T-helper 2 cell treated with Interferon-gamma antibody and Interleukin-4, amounts not matched to agents 100 ng/mL and 5 ng/mL, for 36 hours (primary cell): ENCODE measurements around the gene PKDREJ. TPM values are rescaled to one million over a fixed set of nuclear protein-coding genes. Genes with fewer than 3 reads are reported as not detected.

Experiments
- intact Hi-C: fragments of 100-400 bp; cut with micrococcal nuclease; formaldehyde crosslinking; loops from one replicate; pipeline ENCODE4 v1.15.1; 2023
- total RNA-seq: library from RNA; stranded (reverse); gene quantifications from 2 replicates; pipeline ENCODE4 v1.2.3, GENCODE V29; 2022

Gene PKDREJ
- total RNA-seq, 1 donor from 2014 or later = not detected

DNA sequence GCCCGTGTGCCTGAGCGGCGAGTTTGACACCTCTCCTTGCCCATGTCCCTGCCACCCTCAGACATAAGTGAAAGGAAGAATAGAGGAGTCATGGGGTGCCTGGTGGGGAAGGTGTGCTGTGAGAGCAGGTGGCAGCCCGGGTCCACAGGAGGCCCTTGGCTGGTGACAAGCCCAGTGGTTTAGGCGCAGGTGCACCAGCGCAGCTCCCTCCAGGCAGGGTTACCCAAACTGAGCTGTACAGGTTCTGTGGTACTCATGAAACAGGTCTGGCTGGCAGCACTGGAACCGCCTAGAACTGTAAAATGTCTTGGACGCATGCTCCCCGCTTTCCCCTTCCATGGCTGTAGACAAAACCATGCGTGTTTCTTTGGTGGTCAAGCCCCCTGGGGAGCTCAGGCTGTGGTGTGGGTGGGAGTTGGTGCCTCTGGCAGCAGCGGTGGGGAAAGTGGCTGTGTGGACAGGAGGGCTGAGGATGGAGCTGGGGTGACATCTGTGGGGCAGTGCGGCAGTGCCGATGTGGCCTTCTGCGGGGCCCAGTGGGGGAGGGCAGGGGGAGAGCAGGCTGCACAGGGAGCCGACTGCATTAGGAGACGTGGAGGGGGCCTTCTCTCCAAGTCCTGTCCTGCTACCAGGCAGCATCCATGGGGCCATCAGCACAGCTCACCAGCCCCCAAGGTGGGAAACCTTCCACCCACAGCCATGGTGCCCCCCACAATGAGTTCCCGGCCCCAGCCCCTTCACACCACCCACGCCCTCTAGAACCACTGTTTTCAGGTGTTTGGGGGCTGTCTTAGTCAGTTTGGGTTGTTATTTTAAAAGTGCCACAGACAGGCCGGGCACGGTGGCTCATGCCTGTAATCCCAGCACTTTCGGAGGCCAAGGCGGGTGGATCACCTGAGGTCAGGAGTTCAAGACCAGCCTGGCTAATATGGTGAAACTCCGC is 28.0 kb upstream of the PKDREJ start:
- intact Hi-C loops = loop anchor here (10.0 kb wide), 1 partner anchor 976 kb away; no protein-coding TSS in a partner anchor

DNA sequence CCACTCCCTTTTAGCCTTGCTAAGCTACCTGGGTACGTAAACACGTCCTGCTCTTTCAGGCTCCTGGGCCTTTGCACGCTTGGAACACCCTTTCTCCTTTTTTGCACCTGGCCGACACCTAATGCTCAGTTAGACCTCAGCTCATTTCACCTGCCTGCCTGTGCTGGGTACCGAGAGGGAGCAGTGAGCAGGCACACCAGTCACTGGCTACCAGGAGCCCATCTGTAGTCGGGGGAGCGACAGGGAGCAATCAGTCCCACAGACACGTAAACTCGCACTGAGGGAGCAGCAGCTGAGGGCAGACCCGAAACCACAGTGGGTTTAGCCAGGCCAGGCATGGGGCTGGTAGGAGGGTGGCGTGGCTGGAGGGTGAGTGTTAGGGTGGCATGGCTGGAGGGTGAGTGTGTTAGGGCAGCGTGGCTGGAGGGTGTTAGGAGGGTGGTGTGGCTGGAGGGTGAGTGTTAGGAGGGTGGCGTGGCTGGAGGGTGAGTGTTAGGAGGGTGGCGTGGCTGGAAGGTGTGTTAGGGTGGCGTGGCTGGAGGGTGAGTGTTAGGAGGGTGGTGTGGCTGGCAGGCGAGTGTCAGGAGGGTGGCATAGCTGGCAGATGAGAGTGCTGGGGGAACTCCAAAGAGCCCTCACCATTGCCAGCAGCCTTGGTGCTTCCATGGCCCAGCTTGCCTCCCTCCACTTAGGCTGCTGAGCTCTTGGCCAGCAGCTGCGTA is 27.1 kb upstream of the PKDREJ start:
- intact Hi-C loops = loop anchor here (10.0 kb wide), 1 partner anchor 975 kb away; no protein-coding TSS in a partner anchor

DNA sequence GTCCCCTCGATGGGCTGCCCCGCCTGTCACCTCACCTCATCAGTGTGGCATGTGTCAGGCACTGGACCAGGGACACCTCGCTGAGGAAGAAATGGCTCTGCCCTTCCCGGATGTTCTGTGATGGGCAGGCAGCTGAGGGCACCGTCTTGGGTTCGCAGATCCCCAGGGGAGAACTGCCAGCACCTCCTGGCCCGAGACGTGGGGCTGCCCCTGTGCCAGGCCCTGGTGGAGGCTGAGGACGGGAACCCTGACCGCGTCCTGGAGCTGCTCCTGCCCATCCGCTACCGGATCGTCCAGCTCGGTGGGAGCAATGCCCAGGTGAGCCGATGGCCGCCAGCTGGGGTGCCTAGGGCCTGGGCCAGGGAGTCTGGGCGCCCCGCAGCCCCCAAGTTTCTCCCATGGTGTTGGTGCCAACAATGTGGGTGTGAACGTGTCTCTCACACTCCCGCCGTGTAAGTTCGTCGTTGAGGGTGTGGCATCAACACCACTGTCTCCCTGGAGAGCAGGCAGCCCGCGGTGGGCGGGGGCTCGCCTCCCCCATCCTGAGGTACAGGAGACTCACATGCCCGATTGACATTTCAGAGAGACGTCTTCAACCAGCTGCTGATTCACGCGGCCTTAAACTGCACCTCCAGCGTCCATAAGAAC is 26.2 kb upstream of the PKDREJ start:
- intact Hi-C loops = no loop called here

DNA sequence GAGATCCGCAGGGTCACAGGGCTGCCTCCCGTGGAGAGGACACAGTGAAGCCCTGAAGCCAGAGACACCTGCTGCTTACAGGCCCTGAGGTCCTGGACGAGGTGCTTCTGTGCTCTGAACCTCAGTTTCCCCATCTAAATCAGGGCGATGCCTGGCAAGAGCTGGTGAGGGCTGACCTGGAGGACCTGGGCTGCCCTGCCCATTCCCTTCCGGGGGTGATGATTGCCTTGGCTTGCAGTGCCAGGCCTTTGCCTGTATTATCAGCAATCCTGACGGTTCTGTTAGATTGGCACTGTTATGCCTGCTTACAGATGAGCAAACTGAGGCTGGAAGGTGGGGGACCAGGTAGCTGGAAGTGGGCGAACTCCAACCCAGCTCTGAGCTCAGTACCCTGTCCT is 25.7 kb upstream of the PKDREJ start:
- intact Hi-C loops = no loop called here

DNA sequence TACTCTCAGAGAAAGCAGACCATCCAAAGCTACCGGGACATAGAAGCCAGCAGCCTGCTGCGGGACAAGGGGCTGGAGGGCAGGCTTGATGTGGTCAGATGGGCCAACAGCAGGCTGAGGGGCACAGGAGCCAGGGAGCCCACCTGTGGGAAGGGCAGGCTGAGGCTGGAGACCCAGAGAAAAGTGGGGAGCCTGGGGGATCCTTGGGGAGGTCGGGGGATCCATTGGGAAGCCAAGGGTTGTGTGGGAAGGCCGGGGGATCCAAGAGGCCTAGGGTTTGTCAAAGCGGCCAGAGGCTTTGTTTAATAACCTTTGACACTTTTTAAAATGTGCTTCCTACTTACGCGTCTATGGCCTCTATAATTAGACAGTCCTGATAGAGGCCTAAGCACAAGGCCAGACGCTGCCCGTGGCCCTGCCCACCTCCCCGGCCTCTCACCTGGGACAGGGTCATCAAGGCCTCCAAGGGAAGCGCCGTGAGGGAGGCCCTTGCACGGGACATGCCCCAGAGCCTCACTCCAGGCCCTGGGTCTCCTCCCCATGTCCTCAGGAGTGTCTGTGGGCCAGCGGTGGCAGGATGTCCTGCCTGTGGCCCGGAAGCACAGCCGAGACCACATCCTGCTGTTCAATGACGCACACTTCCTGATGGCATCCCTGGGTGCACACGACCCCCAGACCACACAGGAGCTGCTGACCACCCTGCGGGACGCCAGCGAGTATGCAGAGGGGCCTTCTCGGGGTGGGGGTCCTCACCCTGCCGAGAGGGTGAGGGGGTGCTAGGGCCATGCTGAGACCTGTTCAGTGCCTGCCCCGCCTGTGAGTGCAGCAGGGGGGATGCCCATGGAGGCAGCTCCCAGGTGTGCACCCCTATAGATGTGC is 25.0 kb upstream of the PKDREJ start:
- intact Hi-C loops = no loop called here

DNA sequence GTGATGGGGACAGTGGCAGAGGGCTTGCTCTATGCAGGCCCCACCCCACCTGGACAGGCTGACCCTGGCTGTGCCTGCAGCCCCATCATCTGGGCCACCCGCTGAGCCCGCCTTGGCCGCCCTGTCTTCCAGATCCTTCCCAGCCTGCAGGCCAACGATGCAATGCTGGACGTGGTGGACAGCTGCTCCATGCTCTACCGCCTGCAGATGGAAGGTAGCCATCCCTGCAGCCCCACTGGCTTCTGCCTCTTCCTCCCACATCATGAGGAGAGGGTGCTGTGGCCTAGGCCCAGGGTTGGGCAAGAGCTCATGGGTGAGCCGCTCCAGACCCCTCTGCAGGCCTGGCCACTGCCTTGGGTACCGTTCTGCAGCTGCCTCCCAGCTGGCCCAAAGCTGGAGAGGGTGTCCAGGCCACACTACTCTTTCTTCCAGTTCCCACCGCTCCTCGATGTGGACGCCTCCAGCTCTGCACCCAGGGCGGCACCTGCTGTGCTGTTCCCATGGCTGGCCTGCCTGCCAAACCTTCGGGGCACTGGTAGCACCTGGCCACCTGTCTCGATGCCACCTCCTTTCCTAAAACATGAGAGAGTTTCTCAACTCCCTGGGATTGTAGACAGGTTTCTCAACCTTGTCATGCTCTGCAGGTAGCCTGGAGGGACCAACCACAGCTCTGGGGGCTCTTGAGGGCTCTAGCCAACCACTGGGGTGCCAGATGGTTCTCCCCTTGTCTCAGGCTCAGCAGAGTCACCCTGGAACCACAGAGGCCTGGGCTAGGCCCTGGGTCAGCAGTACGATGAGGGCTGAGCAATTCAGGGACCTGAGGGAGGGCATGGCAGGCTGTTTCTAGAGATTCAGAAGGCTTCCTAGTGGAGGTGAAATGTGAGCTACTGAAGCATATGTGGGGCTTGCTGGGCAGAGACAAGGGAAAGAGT is 24.1 kb upstream of the PKDREJ start:
- intact Hi-C loops = no loop called here

DNA sequence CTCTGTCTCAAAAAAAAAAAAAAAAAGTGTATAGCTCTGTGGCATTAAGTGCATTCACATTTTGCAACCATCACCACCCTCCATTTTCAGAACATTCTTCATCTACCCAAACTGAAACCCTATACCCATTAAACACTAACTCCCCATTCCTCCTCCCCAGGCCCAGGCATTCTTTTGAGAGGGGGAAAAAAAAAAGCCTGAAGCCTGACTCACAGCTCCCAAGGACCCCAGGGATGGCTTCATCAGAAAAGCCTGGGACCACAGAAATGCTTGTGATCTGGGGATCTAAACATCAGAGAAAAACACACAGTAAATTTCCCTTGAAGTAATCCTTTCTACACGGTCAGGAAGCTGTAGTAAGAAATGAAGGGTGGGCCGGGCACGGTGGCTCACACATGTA is 22.9 kb upstream of the PKDREJ start:
- intact Hi-C loops = no loop called here

DNA sequence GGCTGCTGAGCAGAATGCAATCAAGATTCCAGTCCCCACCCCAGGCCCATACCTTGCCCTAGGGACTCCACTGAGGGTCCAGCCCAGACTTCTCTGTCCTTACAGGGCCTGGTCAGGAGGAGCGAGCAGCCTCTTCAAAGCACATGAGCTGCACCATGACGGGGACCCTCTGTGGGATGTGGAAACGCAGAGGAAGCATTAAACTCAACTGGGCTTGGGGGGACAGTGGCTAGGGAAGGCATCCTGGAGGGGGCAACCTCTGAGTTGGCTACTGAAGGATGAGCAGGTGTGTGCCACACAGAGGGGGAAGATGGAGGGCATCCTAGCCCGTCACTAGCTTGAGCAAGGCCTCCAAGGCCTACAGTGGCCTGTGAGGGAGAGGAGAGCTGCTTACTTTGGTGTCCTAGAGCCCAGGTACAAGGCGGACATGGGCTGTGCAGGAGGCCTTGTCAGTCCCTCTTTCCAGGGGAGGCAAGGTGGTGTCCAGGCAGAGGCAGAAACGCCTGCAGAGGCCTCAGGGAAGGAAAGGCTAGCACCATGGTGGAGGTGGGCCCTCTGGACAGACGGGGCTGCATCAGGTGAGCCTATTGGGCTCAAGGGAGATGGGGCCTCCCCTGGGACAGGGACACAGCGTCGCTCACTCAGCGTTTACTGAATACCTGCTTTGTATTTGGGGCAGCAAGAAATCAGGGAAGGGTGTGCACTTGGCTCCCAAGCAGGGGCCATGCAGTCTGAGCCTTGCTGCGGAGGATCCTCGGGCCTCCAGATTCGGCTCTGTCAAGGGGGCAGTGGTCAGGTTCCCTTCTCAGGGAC is 18.9 kb upstream of the PKDREJ start:
- intact Hi-C loops = no loop called here

DNA sequence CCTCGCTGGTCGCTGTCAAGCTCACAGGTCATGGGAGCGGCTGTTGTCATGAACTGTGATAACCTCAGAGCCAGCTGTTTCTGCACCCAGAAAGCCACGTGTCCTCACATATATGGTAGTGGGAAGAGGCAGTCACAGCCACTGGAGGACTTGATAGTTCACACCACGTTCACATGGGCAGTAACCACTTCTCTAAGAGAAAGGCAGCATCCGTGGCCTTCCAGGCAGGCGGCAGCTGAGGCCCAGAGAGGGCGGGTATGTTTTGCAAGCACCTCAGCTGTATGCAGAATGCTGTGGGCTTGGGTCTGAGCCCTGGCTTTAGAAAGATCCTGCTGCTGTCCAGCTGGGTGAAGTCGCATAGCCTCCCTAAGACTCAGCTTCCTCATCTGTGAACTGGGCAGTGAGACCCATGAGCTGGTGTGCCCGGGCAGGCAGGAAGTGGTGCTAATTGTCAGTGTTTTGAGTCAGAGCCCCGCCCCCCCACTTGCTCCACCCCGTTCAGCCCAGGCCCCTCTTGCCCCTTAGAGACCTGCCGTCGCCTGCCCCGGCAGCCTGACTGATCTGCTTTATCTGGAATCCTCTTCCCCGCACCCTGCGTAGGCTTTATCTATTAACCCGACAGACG is 18.0 kb upstream of the PKDREJ start:
- intact Hi-C loops = no loop called here

DNA sequence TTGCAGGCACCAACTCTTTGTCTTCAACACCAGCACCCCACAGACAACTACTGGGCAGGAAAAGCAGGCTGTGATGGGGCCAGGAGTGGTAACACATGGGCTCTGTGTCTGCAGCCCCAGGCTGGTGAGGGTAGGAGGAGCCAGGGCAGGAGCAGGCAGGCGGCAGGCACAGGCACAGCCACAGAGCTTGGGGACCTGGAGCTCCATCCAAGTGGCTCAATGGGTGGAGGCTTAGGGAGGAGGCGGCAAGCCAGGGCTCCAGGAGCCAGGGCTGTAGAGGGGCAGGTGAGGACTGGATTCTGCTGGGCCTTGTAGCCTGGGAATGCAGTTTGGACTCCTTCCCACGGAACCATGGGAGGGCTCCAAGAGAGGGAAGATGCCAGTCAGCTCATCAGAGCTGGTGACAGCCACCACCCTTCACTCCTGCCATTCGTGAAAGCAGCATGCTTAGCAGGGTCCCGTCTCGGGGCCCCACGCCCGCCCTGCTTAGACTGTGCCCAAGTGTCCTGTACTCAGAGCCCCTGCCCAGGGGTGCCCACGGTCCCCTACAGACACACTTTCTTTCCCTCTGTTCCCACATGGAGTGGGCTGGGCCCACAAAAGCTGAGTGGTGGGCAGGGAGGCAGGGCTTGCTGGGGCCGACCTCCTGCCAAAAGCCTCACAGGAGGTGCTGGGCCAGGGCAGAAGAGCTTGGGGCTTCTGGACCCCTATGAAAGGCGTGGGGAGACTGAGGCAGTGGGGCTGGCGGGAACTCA is 17.1 kb upstream of the PKDREJ start:
- intact Hi-C loops = no loop called here

DNA sequence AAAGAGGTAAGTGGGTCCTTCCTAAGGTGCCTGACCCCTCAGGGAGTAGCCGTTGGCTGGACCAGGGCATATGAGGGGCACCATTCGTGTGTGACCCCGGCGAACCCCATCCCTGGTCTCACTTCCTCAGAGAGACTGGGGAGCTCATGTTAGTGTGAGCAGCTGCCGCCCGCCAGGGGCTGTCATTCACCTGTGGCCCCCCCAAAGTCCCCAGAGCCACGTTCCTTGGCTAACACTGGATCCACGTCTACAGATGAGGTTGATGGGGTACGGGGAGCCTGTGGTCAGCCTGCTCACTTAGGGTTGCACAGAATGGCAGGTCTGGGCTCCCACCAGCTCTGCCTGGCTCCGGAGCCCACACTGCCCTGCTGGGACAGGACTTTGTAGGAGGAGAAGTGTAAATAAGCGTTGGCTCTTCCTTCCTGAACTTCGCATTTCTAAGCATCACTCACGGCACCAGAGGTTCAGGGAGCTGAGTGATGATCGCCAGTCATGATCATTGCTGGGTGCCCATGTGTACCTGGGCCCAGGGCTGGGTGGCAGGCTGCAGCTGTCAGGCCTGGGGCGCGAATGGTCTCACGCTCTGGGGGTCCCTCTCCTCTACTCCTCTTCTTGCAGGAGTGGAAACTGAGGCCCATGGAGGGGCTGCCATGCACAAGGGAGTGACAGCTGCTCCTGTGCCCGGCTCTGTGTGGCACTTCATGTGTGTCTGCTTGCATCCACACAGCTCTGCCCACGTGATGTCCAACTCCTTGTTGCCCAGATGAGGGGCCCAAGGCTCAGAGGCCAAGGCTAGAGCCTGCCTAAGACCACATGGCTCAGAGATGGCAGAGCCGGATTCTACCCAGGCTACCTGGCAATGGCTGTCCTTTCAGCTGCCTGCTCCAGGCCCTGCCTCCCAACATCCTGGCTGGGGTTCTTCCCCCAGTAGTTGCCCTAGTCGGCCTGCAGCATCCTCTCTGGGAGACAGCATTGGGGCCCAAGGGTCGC is 15.8 kb upstream of the PKDREJ start:
- intact Hi-C loops = no loop called here

DNA sequence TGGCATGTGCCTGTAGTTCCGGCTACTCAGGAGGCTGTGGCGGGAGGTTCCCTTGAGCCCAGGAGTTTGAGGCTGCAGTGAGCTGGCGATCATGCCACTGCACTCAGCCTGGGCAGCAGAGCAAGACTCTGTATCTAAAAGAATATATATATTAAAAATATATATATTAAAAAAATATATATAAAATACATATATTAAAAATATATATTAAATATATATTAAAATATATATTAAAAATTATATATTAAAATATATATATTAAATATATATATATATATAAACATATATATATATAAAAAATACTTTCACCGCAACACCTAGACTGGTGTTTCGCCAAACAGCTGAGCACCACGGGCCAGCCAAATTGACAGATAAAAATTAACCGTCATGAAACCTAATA is 13.4 kb upstream of the PKDREJ start:
- intact Hi-C loops = no loop called here

DNA sequence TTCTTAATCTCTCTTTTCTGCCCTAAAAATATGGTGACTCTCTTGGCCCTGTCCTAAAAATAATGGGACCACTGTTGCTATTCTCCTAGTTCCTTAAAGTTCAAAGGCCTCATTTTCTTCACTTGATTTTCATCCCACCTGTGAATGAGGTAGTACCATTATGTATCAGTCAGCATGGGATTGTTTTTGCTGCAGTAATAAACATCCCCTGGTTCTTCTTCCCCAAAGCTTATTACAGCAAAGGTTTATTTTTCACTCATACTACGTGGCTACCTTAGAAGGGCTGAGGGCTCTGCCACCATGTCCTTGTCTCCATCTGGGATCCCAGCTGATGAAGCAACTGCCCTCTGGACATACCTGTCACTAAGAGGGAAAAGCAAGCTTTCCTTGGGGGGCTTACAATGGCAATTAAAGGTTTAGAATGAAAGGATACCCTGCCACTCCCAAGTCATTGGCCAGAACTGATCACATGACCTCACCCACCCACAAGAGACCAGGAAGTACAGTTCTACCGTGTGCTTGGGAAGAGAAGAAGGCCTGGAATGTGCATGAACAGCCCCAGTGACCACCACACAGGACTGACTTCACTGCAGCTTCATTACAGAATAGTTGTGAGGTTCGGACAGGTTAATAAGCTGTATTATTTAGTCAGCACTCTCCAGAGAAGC is 12.4 kb upstream of the PKDREJ start:
- intact Hi-C loops = no loop called here

DNA sequence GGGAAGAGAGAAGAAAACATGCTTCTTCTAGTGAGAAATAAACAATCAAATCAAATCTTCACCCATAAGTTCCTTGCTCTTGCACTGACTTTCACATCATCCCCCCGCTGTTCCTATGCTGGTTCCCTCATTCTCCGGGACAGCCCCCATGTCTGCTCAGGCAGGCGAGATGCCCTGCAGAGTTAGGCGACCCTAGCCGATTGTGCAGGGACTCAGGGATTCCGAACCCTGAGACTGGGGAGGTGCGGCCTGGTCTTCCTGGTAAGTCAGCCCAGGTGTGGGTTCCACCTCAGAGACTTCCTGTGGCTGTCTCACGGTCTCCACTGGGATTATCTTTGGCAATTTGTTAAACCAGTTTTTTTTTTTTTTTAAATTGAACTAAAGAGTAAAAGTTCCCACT is 11.2 kb upstream of the PKDREJ start:
- intact Hi-C loops = no loop called here

DNA sequence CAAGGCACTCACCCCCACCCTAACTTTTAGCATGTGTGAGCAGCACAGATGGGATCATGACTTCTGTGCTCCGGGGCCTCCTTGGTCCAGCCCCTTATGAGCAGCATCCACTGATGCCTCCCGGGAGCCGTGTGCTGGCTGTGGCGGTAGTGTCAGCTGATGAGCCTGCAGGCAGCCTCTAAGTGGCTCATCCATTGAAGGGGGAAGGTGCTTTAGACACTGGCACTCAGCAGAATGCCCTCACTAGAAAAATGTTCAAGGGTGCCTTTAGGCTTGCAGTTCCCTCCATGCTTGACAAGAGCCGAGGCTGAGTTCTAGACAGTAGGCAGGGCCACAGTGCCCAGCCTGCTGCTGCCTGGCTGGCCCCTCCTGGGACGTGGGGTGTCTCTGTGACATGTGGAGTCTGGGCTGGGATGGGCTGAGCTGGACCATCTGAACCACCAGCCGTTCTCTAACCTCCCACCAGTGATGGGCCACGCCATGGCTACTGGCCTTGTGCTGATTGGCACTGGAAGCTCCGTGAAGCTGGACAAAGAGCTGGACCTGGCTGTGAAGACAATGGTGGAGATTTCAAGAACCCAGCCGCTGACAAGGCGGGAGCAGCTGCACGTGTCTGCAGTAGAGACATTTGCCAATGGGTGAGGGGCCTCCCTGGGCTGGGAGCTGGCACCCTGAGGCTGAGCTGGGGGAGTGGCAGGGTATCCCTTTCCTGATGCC is 10.4 kb upstream of the PKDREJ start:
- intact Hi-C loops = no loop called here
